ENCODE results near the gene TMEM120A.

Gene TMEM120A

GRCh38 chr7:75946207-75946855 is 48.1 kb downstream of the TMEM120A start:
- Histone ChIP-seq H3K27me3 (ENCODE audit: control insufficient read depth, low read length) (no peaks in the 10 kb centered on the region), H3K9me3 (ENCODE audit: control insufficient read depth, insufficient read depth, low read length) (no peaks in the 10 kb centered on the region), H3K79me2 (ENCODE audit: control insufficient read depth, low read length) (no peaks in the 10 kb centered on the region), H3K4me3 (ENCODE audit: low read length) (no peak overlapping the region), H3K36me3 (ENCODE audit: control insufficient read depth, low read length) (no peaks in the 10 kb centered on the region), H4K20me1 (ENCODE audit: control insufficient read depth, insufficient read depth, low read depth, low read length) (0 out of 2 replicates have a peak, but pooled peaks cover 3% of the 10 kb centered on the region), H3K9me2 (replicated peaks; ENCODE audit: control insufficient read depth, low read length) (no peaks in the 10 kb centered on the region), H3K4me2 (ENCODE audit: low read length) (no peak overlapping the region), H3F3A (ENCODE audit: control insufficient read depth, insufficient read depth) (no peaks in the 10 kb centered on the region), H3K27ac (ENCODE audit: low read depth, low read length) (no peak overlapping the region), H3K4me1 (ENCODE audit: control insufficient read depth, low read length) (no peaks in the 10 kb centered on the region)
- no peak for TF ChIP-seq CTCF (IDR thresholded peaks at IDR 0.05; ENCODE audit: low read depth, low read length, poor library complexity, severe bottlenecking)
- TF ChIP-seq EZH2phosphoT487 (IDR thresholded peaks at IDR 0.05; ENCODE audit: borderline replicate concordance, low read length), result no peak

DNA sequence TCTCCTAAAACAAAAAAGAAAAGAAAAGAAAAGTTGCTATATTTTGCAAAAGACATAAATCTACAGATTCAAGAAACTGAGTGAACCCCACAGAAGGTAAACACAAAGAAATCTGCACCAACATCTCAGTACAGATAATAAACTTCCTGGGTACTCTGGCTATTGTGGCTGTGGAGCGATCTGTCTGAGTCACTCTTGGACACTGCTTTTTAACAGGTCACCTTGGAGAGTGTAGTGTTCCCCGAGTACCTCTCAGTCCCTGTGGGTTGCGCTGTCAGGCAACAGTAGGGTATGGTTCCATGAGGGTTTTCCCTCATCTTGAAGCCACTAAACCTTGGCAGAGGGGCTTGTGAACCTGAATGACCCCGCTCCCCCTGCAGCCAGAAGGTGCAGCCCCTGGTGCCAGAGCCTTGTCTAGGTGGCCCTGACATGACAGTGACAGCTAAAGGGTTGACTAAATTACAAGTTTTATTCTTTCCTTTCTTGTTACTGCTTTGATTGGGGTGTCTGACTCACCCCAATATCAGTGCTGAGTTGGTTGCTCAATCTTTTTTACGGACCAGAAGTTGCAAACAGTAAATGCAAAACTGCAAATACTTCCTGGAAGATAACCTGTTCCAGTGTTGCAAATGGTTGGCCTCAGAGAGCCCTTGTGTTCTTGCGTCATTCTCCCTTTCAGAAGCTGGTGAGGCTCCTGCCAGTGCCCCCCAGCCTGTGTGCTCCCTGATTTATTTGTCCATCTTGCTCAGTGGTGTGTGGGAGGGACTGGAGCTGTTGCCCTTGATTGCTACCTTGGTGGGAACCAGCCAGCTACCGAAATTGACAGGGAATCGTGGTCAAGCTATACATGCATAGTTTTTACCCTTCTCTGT is 48.9 kb downstream of the TMEM120A start:
- Histone ChIP-seq H3K9me3 (ENCODE audit: control insufficient read depth, insufficient read depth, low read length) (no peaks in the 10 kb centered on the region), H3K27me3 (ENCODE audit: control insufficient read depth, low read length) (no peaks in the 10 kb centered on the region), H3K27ac (ENCODE audit: low read depth, low read length) (no peak overlapping the region)

DNA sequence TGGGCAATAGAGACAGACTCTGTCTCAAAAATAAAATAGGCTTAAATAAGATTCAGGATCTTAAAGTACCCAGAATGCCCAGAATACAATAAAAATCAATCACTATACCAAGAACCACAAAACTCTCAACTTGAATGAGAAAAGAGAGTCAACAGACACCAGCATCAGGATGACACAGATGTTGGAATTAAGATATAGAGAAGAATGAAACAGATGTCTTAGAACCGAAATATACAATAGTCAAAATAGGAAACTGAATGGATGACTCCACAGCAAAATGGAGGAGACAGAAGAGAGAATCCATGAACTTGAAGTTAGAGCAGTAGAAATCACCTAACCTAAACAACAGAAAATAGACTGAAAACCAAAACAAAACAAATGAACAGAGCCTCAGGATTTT is 49.9 kb downstream of the TMEM120A start:
- H3K4me3 ChIP-seq (ENCODE audit: low read length), result no peak overlapping the region
- H3K4me1 ChIP-seq (ENCODE audit: control insufficient read depth, low read length), result no peaks in the 10 kb centered on the region
- no peaks in the 10 kb centered on the region for H3K79me2 ChIP-seq (ENCODE audit: control insufficient read depth, low read length)
- no peak overlapping the region for H3K4me2 ChIP-seq (ENCODE audit: low read length)
- no peak overlapping the region for H3K27ac ChIP-seq (ENCODE audit: low read depth, low read length)
- no peaks in the 10 kb centered on the region for H3K36me3 ChIP-seq (ENCODE audit: control insufficient read depth, low read length)
- H3F3A ChIP-seq (ENCODE audit: control insufficient read depth, insufficient read depth), result no peaks in the 10 kb centered on the region
- H3K9me2 ChIP-seq (replicated peaks; ENCODE audit: control insufficient read depth, low read length), result no peaks in the 10 kb centered on the region
- H3K27me3 ChIP-seq (ENCODE audit: control insufficient read depth, low read length), result no peaks in the 10 kb centered on the region
- TF ChIP-seq EZH2phosphoT487 (IDR thresholded peaks at IDR 0.05; ENCODE audit: borderline replicate concordance, low read length), result no peak
- no peak for TF ChIP-seq CTCF (IDR thresholded peaks at IDR 0.05; ENCODE audit: low read depth, low read length, poor library complexity, severe bottlenecking)
- no peaks in the 10 kb centered on the region for H3K9me3 ChIP-seq (ENCODE audit: control insufficient read depth, insufficient read depth, low read length)
- 0 out of 2 replicates have a peak, but pooled peaks cover 3% of the 10 kb centered on the region for H4K20me1 ChIP-seq (ENCODE audit: control insufficient read depth, insufficient read depth, low read depth, low read length)

More for the DNA sequence above, 48.9 kb downstream of the TMEM120A start:
- Histone ChIP-seq H3K4me1 (ENCODE audit: control insufficient read depth, low read length) (no peaks in the 10 kb centered on the region), H3F3A (ENCODE audit: control insufficient read depth, insufficient read depth) (no peaks in the 10 kb centered on the region), H3K4me2 (ENCODE audit: low read length) (no peak overlapping the region), H3K36me3 (ENCODE audit: control insufficient read depth, low read length) (no peaks in the 10 kb centered on the region), H3K79me2 (ENCODE audit: control insufficient read depth, low read length) (no peaks in the 10 kb centered on the region), H3K9me2 (replicated peaks; ENCODE audit: control insufficient read depth, low read length) (no peaks in the 10 kb centered on the region), H4K20me1 (ENCODE audit: control insufficient read depth, insufficient read depth, low read depth, low read length) (0 out of 2 replicates have a peak, but pooled peaks cover 3% of the 10 kb centered on the region), H3K4me3 (ENCODE audit: low read length) (no peak overlapping the region)
- TF ChIP-seq CTCF (IDR thresholded peaks at IDR 0.05; ENCODE audit: low read depth, low read length, poor library complexity, severe bottlenecking) (no peak), EZH2phosphoT487 (IDR thresholded peaks at IDR 0.05; ENCODE audit: borderline replicate concordance, low read length) (no peak)
